HG03469 (cell line): ENCODE measurements around the gene TRIM3.

ENCODE experiments used
- ATAC-seq: cut with Tn5 transposase; IDR thresholded peaks from one replicate; pipeline ENCODE4 v1.9.1; 2021; ENCODE audit warnings: mild to moderate bottlenecking, moderate library complexity, moderate number of reproducible peaks; ENCODE audit not compliant: unreplicated experiment

Gene TRIM3

DNA sequence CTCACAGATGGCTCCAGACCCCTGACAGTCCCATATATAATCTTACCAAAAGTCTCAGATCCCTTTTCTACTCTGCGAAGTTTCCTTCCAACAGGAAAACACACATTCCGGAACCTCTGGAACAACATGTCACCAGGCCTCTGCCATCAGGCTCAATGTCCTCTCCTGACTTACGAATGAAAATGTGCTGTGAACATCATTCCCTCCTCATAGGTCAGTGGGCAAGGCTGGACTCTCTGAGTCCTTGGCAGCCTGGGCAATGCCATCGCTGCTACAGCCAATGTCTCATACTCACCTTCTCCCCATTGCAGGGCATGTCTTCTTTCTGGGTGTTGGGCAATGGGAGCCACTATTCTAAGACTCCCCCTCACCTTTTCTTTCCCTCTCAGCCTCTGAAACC is 31.3 kb downstream of the TRIM3 start:
- ATAC-seq, result no peak

DNA sequence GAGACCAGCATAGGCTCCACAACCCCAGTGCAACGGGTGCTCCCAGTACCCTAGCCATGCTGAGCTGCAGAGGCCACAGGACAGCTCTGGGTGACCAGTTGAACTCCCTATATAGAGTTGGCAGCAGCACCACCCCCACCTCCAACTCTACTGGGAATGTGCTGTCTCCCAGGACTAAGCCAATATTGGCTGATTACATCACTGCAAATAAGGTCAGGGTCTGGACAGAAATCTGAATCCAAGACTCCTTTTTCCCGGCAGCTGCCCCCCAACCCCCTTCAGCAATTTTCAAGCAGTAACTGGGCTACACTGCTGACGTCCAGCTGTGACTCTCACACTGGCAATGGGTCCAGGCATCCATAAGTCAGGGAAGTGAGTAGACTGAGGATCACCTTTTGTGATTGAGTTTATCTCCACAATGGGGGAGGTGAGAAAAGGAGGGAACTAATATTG is 32.8 kb downstream of the TRIM3 start, which contains the start of gene HPX:
TSS of gene HPX (minus strand) at position 82 of the 453 bp plus-strand sequence. CDS start at position 58, 24 bp downstream.
- ATAC-seq, result no peak

- no peak for ATAC-seq
These were observed 34.7 kb downstream of the TRIM3 start for GRCh38 chr11:6438979-6439571.

DNA sequence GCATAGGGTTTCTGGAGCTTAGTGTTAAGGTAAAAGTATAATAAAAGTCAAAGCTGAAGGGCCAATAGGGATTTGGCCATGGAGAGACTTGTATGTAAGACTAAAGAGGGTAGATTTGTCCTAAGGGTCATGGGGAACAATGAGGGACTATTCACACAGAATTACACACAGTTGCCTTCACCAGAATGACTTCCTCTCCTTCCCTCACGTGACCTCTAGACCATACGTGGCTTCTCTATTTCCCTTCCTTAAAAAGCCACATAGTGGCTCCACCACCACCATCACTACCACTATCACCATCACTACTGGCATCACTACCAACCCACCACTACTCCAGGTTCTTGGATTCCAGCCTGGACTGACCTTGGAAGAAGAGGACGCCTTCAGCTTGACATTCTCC is 35.7 kb downstream of the TRIM3 start:
- no peak for ATAC-seq

GRCh38 chr11:6437423-6437822 is 36.3 kb downstream of the TRIM3 start:
- ATAC-seq, result no peak

DNA sequence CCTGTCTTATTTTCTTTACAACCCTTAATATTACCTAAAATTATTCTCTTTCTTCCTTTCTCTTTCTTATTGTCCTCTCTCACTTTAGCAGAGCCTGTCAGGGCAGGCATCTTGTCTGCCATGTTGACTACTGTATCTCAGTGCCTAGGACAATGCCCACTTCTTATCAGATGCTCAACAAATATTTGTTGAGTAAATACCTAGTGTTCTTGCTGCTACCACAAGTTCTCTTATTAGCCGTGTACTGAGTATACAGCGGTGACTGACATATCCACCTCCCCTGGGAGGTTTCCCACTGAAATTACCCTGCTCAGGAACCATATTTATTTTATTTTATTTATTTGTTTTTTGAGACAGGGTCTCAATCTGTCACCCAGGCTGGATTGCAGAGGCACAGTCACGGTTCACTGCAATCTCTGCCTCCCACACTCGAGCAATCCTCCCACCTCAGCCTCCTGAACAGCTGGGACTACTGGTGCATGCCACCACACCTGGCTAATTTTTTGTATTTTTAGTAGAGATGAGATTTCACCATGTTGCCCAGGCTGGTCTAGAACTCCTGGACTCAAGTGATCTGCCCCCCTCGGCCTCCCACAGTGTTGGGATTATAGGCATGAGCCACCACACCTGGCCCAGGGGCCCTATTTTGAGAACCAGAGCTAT is 39.6 kb downstream of the TRIM3 start:
- no peak for ATAC-seq

- ATAC-seq, result no peak
These were observed 41.9 kb downstream of the TRIM3 start for GRCh38 chr11:6431861-6432260.

GRCh38 chr11:6427516-6427915 is 46.2 kb downstream of the TRIM3 start:
- ATAC-seq, result no peak

- no peak for ATAC-seq
These were observed 53.1 kb downstream of the TRIM3 start for GRCh38 chr11:6420677-6421076.

- ATAC-seq, result no peak
These were observed 54.6 kb downstream of the TRIM3 start, which contains the start of gene APBB1 for GRCh38 chr11:6419009-6419631. Gene APBB1 (minus strand): TSS chr11:6419094. CDS start chr11:6411347, 7,747 bp downstream.

DNA sequence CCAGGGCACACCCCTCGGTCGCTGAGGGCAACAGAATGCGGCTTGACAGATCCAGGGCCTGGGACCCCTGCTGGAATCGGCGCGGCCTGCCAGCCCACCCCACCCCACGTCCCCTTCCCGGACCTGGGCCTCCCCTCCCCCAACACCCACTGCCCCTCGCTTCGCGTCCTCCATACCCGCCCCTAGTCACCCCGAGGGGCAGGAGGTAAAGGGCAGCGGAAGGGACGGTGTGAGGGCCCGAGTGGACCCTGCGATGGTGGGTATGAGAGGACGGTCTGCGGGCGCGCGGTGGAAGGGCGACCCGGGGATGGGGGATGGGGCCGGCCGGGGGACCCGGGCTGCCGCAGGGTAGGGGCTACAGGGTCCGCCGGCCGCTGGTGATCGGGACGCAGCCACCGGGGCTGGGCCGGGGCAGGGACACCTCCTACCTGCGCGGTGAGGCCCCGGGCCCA is 55.2 kb downstream of the TRIM3 start:
- ATAC-seq, result no peak

- ATAC-seq, result no peak
These were observed 55.7 kb downstream of the TRIM3 start for GRCh38 chr11:6417907-6418556.

DNA sequence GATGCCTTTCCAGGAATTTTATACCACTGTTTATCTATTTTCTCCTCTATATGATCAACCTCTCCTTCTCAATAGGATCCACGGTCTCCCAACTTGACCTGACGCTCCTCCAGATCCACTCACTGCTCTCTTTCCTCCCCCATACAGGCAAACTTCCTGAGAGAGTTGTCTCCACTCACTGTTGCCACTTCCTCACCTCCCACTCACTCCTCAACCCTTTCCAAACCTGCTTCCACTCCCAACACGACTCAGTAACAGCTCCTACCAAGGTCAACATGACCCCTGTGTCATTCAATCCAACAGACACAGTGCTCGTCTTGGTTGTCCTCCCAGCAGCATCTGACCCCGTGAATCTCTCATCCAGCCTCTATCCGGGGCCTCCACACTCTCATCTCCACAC is 57.9 kb downstream of the TRIM3 start:
- ATAC-seq, result no peak

DNA sequence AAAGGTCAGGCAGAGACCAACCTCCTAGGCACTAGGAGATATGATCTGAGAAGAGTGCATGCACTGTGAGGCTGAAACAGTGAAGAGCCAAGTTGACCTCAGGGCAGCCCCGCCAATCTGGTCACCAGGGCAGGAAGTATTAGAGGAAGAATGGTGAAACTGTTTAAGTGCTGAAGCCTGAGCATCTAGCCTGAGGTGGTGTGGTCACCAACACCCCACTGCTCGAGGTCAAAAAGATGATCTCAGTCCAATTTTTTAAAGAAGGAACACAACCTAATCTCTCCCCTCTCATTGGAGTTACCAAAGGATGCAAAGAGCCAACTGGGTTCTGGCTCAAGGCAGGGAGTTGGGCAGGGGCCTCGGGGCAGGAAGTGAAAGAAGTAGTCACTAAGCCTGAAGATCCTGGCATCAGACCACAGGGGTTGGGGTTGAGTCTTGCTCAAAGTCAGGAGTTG is 58.8 kb downstream of the TRIM3 start:
- ATAC-seq, result no peak

- no peak for ATAC-seq
These were observed 59.9 kb downstream of the TRIM3 start for GRCh38 chr11:6413791-6414201.

DNA sequence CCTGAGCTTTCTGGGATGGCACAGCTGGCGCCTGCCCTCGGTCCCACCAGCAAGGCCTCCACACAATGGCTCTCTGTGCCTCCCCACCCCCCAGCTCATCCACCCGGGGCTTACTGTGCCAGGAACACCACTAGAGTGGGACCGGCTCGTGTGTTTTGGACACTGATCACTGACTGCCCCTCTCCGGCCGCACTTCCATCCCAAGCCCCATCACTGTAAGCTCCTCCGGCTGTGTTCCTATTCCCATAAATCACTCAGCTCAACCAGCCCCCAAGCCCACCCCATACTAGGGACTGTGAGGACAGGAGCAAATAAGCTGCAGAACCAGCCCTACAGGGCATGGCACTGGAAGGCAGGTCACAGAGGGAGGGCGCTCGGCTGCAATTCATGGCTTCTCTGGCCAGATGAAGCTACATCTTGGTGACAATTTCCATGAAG is 62.1 kb downstream of the TRIM3 start:
- no peak for ATAC-seq

- no peak for ATAC-seq
These were observed 62.9 kb downstream of the TRIM3 start for GRCh38 chr11:6410695-6411430.

GRCh38 chr11:6406370-6406769 is 67.4 kb downstream of the TRIM3 start:
- no peak for ATAC-seq

GRCh38 chr11:6405846-6406245 is 67.9 kb downstream of the TRIM3 start:
- no peak for ATAC-seq

DNA sequence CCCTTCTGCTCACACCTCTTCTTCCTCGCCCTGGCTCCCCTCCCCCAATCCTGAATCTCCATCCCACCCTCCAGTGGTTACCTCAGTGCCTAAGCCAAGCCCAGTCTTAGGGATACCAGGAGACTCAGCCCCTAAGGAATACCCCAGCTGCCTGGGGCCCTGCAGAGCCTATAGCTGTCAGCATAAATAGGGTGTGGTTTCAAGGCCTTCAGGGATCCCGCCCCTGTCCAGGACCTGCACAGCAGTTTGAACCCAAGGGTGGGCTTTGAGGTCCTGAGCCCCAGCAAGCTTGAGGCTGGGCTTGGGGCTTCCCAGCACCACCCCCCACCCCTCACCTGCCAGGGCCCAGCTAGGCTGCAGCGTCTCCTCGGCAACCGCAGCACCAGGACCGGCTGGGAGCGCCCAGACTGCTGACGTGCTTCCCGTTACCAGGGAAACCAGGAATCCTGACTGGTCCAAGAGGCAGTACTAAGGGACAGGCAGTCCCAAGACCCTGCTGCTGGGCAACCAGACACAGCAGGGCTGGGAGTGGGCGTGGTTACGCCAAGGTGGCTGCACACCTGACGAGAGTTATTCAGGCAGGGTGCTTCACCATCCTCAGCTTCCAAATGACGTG is 68.6 kb downstream of the TRIM3 start:
- no peak for ATAC-seq
